Measurements from ENCODE around the gene AOAH.

AOAH gene

DNA sequence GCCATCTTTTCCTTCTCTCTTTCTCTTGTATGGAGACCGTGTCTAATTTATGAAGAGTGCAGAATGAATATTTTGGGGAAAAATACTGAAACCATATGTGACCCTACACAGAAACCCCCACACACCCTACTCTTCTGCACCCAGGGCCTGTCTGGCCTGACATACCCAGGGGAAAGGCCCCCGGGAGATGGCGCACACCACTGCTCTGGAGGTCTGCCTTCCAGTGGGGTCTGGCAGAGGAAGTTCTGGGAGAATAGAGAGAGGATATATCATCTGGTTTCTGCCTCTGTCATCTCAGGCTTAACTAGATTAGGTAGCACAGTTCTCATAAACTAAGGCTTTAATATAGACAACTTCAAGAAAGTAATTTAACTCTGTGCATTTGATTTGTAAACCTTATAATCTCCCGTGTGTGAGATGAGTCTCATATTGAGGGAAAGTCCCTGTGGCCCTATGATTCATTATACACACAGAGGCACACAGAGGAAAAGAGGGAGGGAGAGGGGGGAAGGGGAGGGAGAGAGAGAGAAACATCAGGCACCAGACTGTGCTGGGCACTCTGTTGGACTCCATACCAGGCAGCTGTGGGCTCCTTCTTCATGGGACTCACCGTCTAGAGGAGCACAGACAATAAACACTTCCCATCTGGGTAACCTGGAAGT is 123.3 kb downstream of the AOAH start:
- peak; percentile 67 for DNase-seq
- Histone ChIP-seq H3K27ac (no peak overlapping the region), H3K27me3 (replicated peaks) (no peaks in the 10 kb centered on the region), H3K4me3 (ENCODE audit: low read depth, low read length) (no peak overlapping the region), H3K36me3 (replicated peaks) (no peaks in the 10 kb centered on the region)
- TF ChIP-seq, protein P1, sequence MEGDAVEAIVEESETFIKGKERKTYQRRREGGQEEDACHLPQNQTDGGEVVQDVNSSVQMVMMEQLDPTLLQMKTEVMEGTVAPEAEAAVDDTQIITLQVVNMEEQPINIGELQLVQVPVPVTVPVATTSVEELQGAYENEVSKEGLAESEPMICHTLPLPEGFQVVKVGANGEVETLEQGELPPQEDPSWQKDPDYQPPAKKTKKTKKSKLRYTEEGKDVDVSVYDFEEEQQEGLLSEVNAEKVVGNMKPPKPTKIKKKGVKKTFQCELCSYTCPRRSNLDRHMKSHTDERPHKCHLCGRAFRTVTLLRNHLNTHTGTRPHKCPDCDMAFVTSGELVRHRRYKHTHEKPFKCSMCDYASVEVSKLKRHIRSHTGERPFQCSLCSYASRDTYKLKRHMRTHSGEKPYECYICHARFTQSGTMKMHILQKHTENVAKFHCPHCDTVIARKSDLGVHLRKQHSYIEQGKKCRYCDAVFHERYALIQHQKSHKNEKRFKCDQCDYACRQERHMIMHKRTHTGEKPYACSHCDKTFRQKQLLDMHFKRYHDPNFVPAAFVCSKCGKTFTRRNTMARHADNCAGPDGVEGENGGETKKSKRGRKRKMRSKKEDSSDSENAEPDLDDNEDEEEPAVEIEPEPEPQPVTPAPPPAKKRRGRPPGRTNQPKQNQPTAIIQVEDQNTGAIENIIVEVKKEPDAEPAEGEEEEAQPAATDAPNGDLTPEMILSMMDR (IDR thresholded peaks at IDR 0.05; ENCODE audit: low read depth, low read length, missing control alignments): no peak
- in situ Hi-C loops (cut with HindIII; ENCODE audit: low pct_ligation_motif_present, low sequenced_read_pairs): no loop called here

DNA sequence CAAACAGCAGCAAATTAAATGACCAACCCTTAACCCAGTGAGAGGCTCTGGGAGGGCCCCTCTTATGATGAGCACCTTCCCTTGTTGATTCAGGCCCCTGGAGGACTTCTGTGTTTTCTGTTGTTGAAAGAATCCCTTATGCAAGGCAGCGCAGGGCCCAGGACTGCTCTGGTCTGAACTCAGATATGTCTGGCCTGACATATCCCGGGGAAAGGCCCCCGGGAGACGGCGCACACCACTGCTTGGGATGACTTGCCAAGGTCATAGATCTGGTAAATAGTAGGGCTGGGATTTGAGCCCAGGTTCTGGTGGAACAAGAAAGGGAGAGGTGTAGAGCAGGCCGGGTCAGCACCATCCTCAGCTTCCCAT is 124.0 kb downstream of the AOAH start:
- Histone ChIP-seq H3K27ac (no peak overlapping the region), H3K36me3 (replicated peaks) (no peaks in the 10 kb centered on the region), H3K27me3 (replicated peaks) (no peaks in the 10 kb centered on the region), H3K4me3 (ENCODE audit: low read depth, low read length) (no peak overlapping the region)
- in situ Hi-C loops (cut with HindIII; ENCODE audit: low pct_ligation_motif_present, low sequenced_read_pairs): no loop called here
- TF ChIP-seq, protein P1 (IDR thresholded peaks at IDR 0.05; ENCODE audit: low read depth, low read length, missing control alignments): no peak
- no peak for DNase-seq

DNA sequence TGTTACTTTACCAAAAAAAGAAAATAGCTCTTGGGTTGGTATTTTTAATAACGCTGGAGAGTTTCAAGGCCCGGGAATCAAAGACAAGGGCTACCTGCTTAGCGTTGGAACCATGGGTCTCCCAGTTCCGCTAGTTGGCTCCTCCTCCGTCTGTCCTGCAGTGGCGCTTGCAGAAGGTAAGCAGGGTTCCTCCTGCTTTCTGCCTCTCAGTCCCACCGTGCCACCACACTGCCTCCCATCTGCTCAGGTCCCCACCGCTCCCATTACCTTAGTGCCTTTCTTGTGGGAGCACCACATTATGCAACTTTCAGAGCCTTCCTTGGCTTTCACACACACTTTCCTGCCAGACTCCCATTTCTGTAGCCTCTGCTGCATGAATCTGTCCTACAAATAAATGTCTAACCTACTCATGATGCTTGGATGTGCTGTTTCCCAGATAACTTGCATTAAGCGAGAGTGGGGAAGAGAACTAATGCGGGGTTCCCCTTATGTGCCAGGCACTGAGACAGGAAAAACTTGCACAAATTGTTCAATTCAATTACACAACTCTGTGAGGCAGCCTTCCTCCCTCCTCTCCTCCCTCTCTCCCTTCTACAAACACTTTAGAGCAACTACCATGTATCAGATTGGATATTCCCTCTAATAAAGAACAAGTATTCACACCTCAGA is 124.5 kb downstream of the AOAH start:
- no peak for DNase-seq
- in situ Hi-C loops (cut with HindIII; ENCODE audit: low pct_ligation_motif_present, low sequenced_read_pairs): no loop called here
- Histone ChIP-seq H3K36me3 (replicated peaks) (no peaks in the 10 kb centered on the region), H3K27ac (no peak overlapping the region), H3K4me3 (ENCODE audit: low read depth, low read length) (no peak overlapping the region), H3K27me3 (replicated peaks) (no peaks in the 10 kb centered on the region)
- TF ChIP-seq, protein P1 (IDR thresholded peaks at IDR 0.05; ENCODE audit: low read depth, low read length, missing control alignments): no peak

DNA sequence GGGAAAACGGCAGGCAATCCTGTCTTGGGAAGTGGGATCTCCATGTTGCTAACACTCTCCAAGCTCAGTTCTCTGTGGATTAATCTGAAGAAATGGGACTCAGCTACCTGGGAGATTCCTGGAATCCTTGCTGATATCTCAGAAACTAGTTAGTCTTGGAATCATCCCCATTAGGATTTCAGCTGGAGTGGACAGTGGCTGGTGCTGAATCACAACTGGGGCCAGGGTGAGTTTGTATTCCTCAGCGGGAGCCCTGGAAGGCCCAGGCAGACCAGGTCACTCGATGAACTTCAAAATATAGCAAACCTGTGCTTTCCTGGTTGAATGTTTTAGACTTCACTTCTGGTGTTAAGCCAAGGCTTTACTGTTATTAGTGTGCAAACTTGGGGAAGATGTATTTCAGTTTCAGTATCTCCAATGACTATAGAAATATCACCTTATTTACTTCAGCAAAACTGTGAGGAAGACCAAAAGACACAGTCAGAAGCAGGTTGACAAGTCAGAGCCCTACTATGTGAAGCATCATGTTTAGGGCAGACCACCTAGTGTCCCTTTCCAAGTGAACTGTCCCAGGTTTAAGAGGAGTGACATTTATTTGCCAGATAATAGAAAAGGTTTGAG is 126.1 kb downstream of the AOAH start:
- H3K27me3 ChIP-seq (replicated peaks): no peaks in the 10 kb centered on the region
- H3K36me3 ChIP-seq (replicated peaks): no peaks in the 10 kb centered on the region
- H3K27ac ChIP-seq: no peak overlapping the region
- H3K4me3 ChIP-seq (ENCODE audit: low read depth, low read length): no peak overlapping the region
- in situ Hi-C loops (cut with HindIII; ENCODE audit: low pct_ligation_motif_present, low sequenced_read_pairs): no loop called here
- no peak for DNase-seq
- TF ChIP-seq, protein P1 (IDR thresholded peaks at IDR 0.05; ENCODE audit: low read depth, low read length, missing control alignments): no peak

DNA sequence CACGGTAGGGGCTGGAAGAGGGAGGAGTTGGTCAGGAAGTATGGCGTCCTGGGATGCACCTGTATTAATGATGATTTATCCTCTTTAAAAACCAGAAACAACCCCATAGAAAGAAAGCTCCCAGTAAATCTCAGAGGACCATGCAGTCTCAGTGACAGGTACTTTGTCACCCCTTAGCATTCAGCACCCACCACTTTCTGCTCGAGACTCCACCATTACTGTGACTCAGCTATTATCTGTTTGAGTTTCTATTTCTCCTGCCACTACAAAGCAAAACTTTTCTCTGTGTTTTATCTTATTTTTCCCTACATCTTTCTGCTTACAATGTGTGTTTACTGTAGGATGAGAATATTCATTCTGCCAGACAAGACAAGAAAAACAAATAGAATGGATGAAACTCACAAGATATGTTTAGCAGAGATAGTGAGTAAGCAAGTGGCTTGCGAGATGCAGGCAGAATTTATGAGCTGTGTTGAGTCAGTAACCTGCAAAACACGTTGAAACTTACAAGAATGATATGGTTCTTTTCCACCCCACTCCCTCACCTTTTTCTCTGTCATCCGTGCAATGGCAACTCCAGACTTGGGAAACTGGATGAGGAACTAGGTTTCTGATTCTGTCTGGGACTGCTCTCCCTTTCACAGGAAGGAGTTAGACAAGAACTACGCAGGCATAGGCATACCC is 127.1 kb downstream of the AOAH start:
- H3K4me3 ChIP-seq (ENCODE audit: low read depth, low read length): no peak overlapping the region
- H3K36me3 ChIP-seq (replicated peaks): no peaks in the 10 kb centered on the region
- TF ChIP-seq, protein P1 (IDR thresholded peaks at IDR 0.05; ENCODE audit: low read depth, low read length, missing control alignments): no peak
- DNase-seq: no peak
- in situ Hi-C loops (cut with HindIII; ENCODE audit: low pct_ligation_motif_present, low sequenced_read_pairs): no loop called here
- H3K27ac ChIP-seq: no peak overlapping the region
- H3K27me3 ChIP-seq (replicated peaks): no peaks in the 10 kb centered on the region

Measured in brain microvascular endothelial cell (primary cell).